HFF-Myc (cell line): Measurements from ENCODE around the gene TMEM238.
"Not testable (repeated sequence)": the region's sequence is repeated elsewhere in the genome, so short reads cannot be mapped to it uniquely, and the experiment has no call there.

Source experiments
- DNase-seq: peaks from one replicate; pipeline ENCODE4 v3.0.0-alpha.2; 2011; ENCODE audit warnings: low read depth; ENCODE audit errors: extremely low read depth
- H3K4me3 ChIP-seq: replicated peaks from 2 replicates; pipeline ENCODE4 v1.5.1; 2011; ENCODE audit warnings: low read depth, mild to moderate bottlenecking, control low read depth, low read length
- CTCF ChIP-seq: IDR thresholded peaks from 2 replicates; pipeline ENCODE4 v1.5.1; 2012; ENCODE audit warnings: mild to moderate bottlenecking, low read depth, low read length, control low read depth; ENCODE audit errors: missing control alignments

Gene TMEM238

GRCh38 chr19:55333870-55334269, 50.2 kb downstream of the TMEM238 start:
- no peak overlapping the region for H3K4me3 ChIP-seq
- TF ChIP-seq CTCF: no peak
- no peak for DNase-seq

- H3K4me3 ChIP-seq, DNase-seq: not testable (repeated sequence)
Measured at GRCh38 chr19:55329791-55330190, 54.3 kb downstream of the TMEM238 start.
